ENCODE measurements around the gene TSPAN15.

Gene TSPAN15

GRCh38 chr10:69451209-69451783 is at the start of gene TSPAN15:
TSPAN15 (plus strand) TSS chr10:69451465; CDS start chr10:69451595, 130 bp downstream.
- peak; percentile 76 for DNase-seq

GRCh38 chr10:69402386-69402785 is 48.9 kb upstream of the TSPAN15 start:
- DNase-seq = no peak

- no peak for DNase-seq
Observed at GRCh38 chr10:69403066-69403465, 48.2 kb upstream of the TSPAN15 start.

GRCh38 chr10:69403519-69403918 is 47.7 kb upstream of the TSPAN15 start:
- DNase-seq = peak; percentile 72

- no peak for DNase-seq
Observed at GRCh38 chr10:69404786-69405185, 46.5 kb upstream of the TSPAN15 start.

- no peak for DNase-seq
Observed at GRCh38 chr10:69405221-69405620, 46.0 kb upstream of the TSPAN15 start.

- DNase-seq = no peak
Observed at GRCh38 chr10:69406302-69406811, 44.9 kb upstream of the TSPAN15 start.

GRCh38 chr10:69406816-69407580 is 44.3 kb upstream of the TSPAN15 start:
- DNase-seq = no peak

GRCh38 chr10:69407621-69408301 is 43.5 kb upstream of the TSPAN15 start:
- DNase-seq = peak; percentile 32

- DNase-seq = peak; percentile 93
Observed at GRCh38 chr10:69408318-69409175, 42.7 kb upstream of the TSPAN15 start.

- no peak for DNase-seq
Observed at GRCh38 chr10:69409176-69409495, 42.1 kb upstream of the TSPAN15 start.

GRCh38 chr10:69409968-69410367 is 41.3 kb upstream of the TSPAN15 start:
- DNase-seq = no peak

GRCh38 chr10:69410487-69410886 is 40.8 kb upstream of the TSPAN15 start:
- no peak for DNase-seq

- peak; percentile 24 for DNase-seq
Observed at GRCh38 chr10:69411476-69411875, 39.8 kb upstream of the TSPAN15 start.

GRCh38 chr10:69412232-69412790 is 39.0 kb upstream of the TSPAN15 start:
- DNase-seq = no peak

- DNase-seq = peak; percentile 73
Observed at GRCh38 chr10:69413221-69413865, 37.9 kb upstream of the TSPAN15 start.

GRCh38 chr10:69414036-69415018 is 36.9 kb upstream of the TSPAN15 start:
- DNase-seq = no peak

GRCh38 chr10:69415049-69415448 is 36.2 kb upstream of the TSPAN15 start:
- DNase-seq = no peak

GRCh38 chr10:69415951-69416350 is 35.3 kb upstream of the TSPAN15 start:
- no peak for DNase-seq

- DNase-seq = no peak
Observed at GRCh38 chr10:69416695-69417094, 34.6 kb upstream of the TSPAN15 start, which contains the start of gene TACR2. TACR2 (minus strand) TSS chr10:69416918; CDS start chr10:69416323, 595 bp downstream.

GRCh38 chr10:69417542-69417941 is 33.7 kb upstream of the TSPAN15 start:
- DNase-seq = no peak
